B cell (primary cell): ENCODE results near the gene SREK1. TPM values are rescaled to one million over a fixed set of nuclear protein-coding genes. Genes with fewer than 3 reads are reported as not detected.

Experiments
- ATAC-seq: fragments of 200-7000 bp; cut with Tn5 transposase; one replicate; pipeline ENCODE4 v1.10.0; 2021; ENCODE audit warnings: low read depth, mild to moderate bottlenecking, moderate number of reproducible peaks, moderate library complexity
- CTCF ChIA-PET: fragments of 350-600 bp; sonication (Branson Sonifier 250); formaldehyde crosslinking; loops from one replicate; lab custom pipeline; 2021; ENCODE audit warnings: antibody characterized with exemption, inconsistent platforms; lab: Charles Lee
- POLR2A ChIA-PET: fragments of 350-600 bp; sonication (Branson Sonifier 250); formaldehyde crosslinking; loops from one replicate; lab custom pipeline; 2021; ENCODE audit warnings: antibody characterized with exemption; lab: Charles Lee
- DNase-seq: peaks from one replicate; pipeline ENCODE4 v3.0.0; 2013
- H2AFZ ChIP-seq: 2 replicates; pipeline ENCODE4 v1.6.1; 2012; ENCODE audit warnings: mild to moderate bottlenecking, low read depth, low read length; ENCODE audit not compliant: insufficient read depth, poor library complexity, severe bottlenecking
- H3K27ac ChIP-seq, 2 donors: 1 replicate in 1 of 2; 2 replicates in 1 of 2; pipeline ENCODE4 v1.5.1; 2012 to 2013; ENCODE audit warnings: low read length in 2 of 2, mild to moderate bottlenecking in 2 of 2, moderate library complexity in 1 of 2
- H3K27me3 ChIP-seq, 4 experiments: fragments of 200-600 bp in 1 of 4; sonication (generic) in 1 of 4; replicated peaks in 1 of 4; 1 replicate in 2 of 4; 2 replicates in 2 of 4; pipeline versions ENCODE4 v1.6.1 to v1.7.0; 2013 to 2016; ENCODE audit warnings: low read length in 3 of 4, mild to moderate bottlenecking in 2 of 4, mixed read lengths in 1 of 4, moderate library complexity in 1 of 4; ENCODE audit not compliant: insufficient read depth in 4 of 4, control insufficient read depth in 3 of 4; ENCODE audit errors: control extremely low read depth in 1 of 4
- H3K36me3 ChIP-seq, 2 experiments: replicated peaks in 1 of 2; 1 replicate in 1 of 2; 2 replicates in 1 of 2; pipeline versions ENCODE4 v1.6.1 to v1.7.1; 2013; ENCODE audit warnings: low read length in 1 of 2; ENCODE audit not compliant: insufficient read depth in 2 of 2, control insufficient read depth in 1 of 2; ENCODE audit errors: control extremely low read depth in 1 of 2, extremely low read depth in 1 of 2
- H3K4me1 ChIP-seq, 2 donors: fragments of 200-600 bp in 1 of 2; sonication (generic) in 1 of 2; 1 replicate in 1 of 2; 2 replicates in 1 of 2; pipeline versions ENCODE4 v1.5.1 to v1.6.1; 2013 to 2017; ENCODE audit warnings: low read length in 2 of 2; ENCODE audit not compliant: control insufficient read depth in 2 of 2, insufficient read depth in 2 of 2
- H3K4me2 ChIP-seq: replicated peaks from 2 replicates; pipeline ENCODE3; 2012; ENCODE audit warnings: mild to moderate bottlenecking, low read depth, low read length; ENCODE audit not compliant: poor library complexity, severe bottlenecking
- H3K4me3 ChIP-seq, 5 experiments: fragments of 200-600 bp in 1 of 5; sonication (generic) in 1 of 5; 1 replicate in 3 of 5; 2 replicates in 2 of 5; pipeline versions ENCODE4 v1.5.1 to v1.7.0; 2011 to 2016; ENCODE audit warnings: low read length in 4 of 5, mild to moderate bottlenecking in 4 of 5, low read depth in 2 of 5, control low read depth in 1 of 5, moderate library complexity in 1 of 5; ENCODE audit not compliant: insufficient read depth in 1 of 5; ENCODE audit errors: control extremely low read depth in 1 of 5, extremely low read depth in 1 of 5
- H3K79me2 ChIP-seq: fragments of 200-600 bp; sonication (generic); one replicate; pipeline ENCODE4 v1.6.0; 2016; ENCODE audit warnings: low read length; ENCODE audit not compliant: control insufficient read depth, insufficient read depth
- H3K9ac ChIP-seq: fragments of 200-600 bp; sonication (generic); 2 replicates; pipeline ENCODE4 v1.6.1; 2017; ENCODE audit warnings: mild to moderate bottlenecking, low read length, moderate library complexity
- H3K9me3 ChIP-seq, 3 donors: one replicate each; pipeline versions ENCODE4 v1.6.1 to v1.7.1; 2013; ENCODE audit warnings: low read length in 2 of 3; ENCODE audit not compliant: control insufficient read depth in 2 of 3, insufficient read depth in 1 of 3; ENCODE audit errors: control extremely low read depth in 1 of 3
- H4K20me1 ChIP-seq: 2 replicates; pipeline ENCODE4 v1.6.0; 2012; ENCODE audit warnings: mild to moderate bottlenecking, low read length; ENCODE audit not compliant: insufficient read depth, control insufficient read depth, poor library complexity, severe bottlenecking
- H3K27ac Mint-ChIP-seq: one replicate; pipeline ENCODE4 v1.8.0; 2021; ENCODE audit warnings: mixed read lengths
- H3K27me3 Mint-ChIP-seq: one replicate; pipeline ENCODE4 v1.8.0; 2021; ENCODE audit warnings: mixed read lengths
- H3K4me1 Mint-ChIP-seq: one replicate; pipeline ENCODE4 v1.8.0; 2021; ENCODE audit warnings: mixed read lengths
- H3K4me3 Mint-ChIP-seq: one replicate; pipeline ENCODE4 v1.8.0; 2021; ENCODE audit warnings: mixed read lengths
- H3K9me3 Mint-ChIP-seq: one replicate; pipeline ENCODE4 v1.8.0; 2022; ENCODE audit warnings: mixed read lengths; ENCODE audit not compliant: insufficient read depth
- CTCF ChIP-seq: fragments of 200-600 bp; IDR thresholded peaks from one replicate; pipeline ENCODE4 v1.8.0; 2022; ENCODE audit warnings: antibody characterized with exemption, mild to moderate bottlenecking
- EZH2 ChIP-seq: IDR thresholded peaks from 2 replicates; pipeline ENCODE4 v1.6.1; 2012; ENCODE audit warnings: borderline replicate concordance, low read depth, mild to moderate bottlenecking, moderate library complexity, low read length; ENCODE audit not compliant: insufficient read depth, poor library complexity, severe bottlenecking
- WGBS: methylation state at CpG from one replicate; pipeline ENCODE4 v1.1.5; 2013; ENCODE audit warnings: missing lambda C conversion rate; ENCODE audit not compliant: insufficient coverage; 5-methylcytosine and 5-hydroxymethylcytosine counted together
- intact Hi-C: fragments of 100-400 bp; cut with micrococcal nuclease; formaldehyde crosslinking; loops from one replicate; pipeline ENCODE4 v1.10.0; 2022
- polyA plus RNA-seq: library from polyadenylated mRNA; depleted of rRNA; stranded (reverse); fragments of >200 nt; gene quantifications from 2 replicates; pipeline ENCODE4 v1.2.3, GENCODE V29; 2012
- total RNA-seq, 2 donors: library from RNA; stranded (reverse); fragments of 120-200 nt in 1 of 2; gene quantifications; 1 replicate in 1 of 2; 2 replicates in 1 of 2; pipeline versions ENCODE4 v1.2.3 to v1.2.4, GENCODE V29; 2013 to 2022

SREK1 gene
- total and polyA plus RNA-seq, 2 donors (not counting 1 experiment from before 2014, with no cell fraction given): 24.1 to 117 TPM

GRCh38 chr5:66170195-66170919, 26.3 kb downstream of the SREK1 start:
- Histone ChIP-seq H3K27me3 (no peaks in the 10 kb centered on the region), H3K9ac (no peak overlapping the region), H3K4me1 (peaks cover 0 to 8% of the 10 kb centered on the region in 2 donors), H3K4me2 (no peak overlapping the region), H3K4me3 (no peak overlapping the region), H3K27ac (peak overlapping the region in 1 of 2 donors; percentile 44), H2AFZ (no peak overlapping the region), H3K9me3 (no peaks in the 10 kb centered on the region), H3K36me3 (peaks cover 16 to 56% of the 10 kb centered on the region in 2 experiments), H4K20me1 (no peaks in the 10 kb centered on the region), H3K79me2 (no peaks in the 10 kb centered on the region)
- Mint-ChIP-seq H3K27ac (no peak overlapping the region), H3K4me3 (no peak overlapping the region), H3K4me1 (peaks cover 20% of the 10 kb centered on the region), H3K27me3 (no peaks in the 10 kb centered on the region), H3K9me3 (no peaks in the 10 kb centered on the region)
- no peak for ATAC-seq
- TF ChIP-seq CTCF (no peak), EZH2 (no peak)
- no peak for DNase-seq
- ChIA-PET CTCF (interaction anchor here (0.9 to 1.6 kb wide), 3 partner anchors 32 to 588 kb away, joined by 3 to 10 read pairs (median 4); no protein-coding TSS in a partner anchor), POLR2A (no interaction called here)
- intact Hi-C loops: loop anchor here (2.0 to 5.0 kb wide), 2 partner anchors 136 to 428 kb away; no protein-coding TSS in a partner anchor
- 95% methylated on average over 8 of the region's 10 CpGs for WGBS
